Epithelial cell of esophagus (primary cell): ENCODE results near the gene CTDP1.

Experiments used
- DNase-seq: peaks from one replicate; pipeline ENCODE4 v3.0.0; 2010; ENCODE audit warnings: low read depth
- H3K4me3 ChIP-seq: 2 replicates; pipeline ENCODE4 v1.5.1; 2011; ENCODE audit warnings: mild to moderate bottlenecking, low read length, control low read depth
- CTCF ChIP-seq: IDR thresholded peaks from 2 replicates; pipeline ENCODE4 v1.5.1; 2011; ENCODE audit warnings: low read depth, mild to moderate bottlenecking, low read length, control low read depth, inconsistent platforms; ENCODE audit not compliant: insufficient read depth; ENCODE audit errors: missing control alignments

CTDP1 gene

DNA sequence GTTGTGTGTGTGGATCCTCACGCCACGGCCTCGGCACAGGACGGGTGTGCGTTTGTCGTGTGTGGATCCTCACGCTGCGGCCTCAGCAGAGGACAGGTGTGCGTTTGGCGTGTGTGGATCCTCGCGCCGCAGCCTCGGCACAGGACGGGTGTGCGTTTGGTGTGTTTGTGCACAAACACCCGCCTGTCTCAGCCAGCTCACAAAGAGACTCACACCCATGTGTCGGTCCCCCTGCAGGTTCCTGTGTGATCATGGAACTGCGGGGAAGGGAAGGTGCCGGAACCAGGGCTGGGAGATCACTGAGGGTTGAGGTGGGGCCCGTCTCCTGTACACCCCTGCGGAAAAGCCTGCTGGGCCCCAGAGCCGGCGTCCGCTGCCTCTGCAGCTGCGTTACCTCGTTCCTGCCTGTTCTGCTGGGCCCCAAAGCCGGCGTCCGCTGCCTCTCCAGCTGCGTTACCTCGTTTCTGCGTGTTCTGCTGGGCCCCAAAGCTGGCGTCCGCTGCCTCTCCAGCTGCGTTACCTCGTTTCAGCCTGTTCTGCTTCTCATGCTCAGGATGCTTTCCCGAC, 53.6 kb downstream of the CTDP1 start:
- no peak for TF ChIP-seq CTCF
- no peak overlapping the region for H3K4me3 ChIP-seq
- no peak for DNase-seq

GRCh38 chr18:79733986-79734770, 54.6 kb downstream of the CTDP1 start:
- DNase-seq: no peak
- H3K4me3 ChIP-seq: no peak overlapping the region
- TF ChIP-seq CTCF: no peak

DNA sequence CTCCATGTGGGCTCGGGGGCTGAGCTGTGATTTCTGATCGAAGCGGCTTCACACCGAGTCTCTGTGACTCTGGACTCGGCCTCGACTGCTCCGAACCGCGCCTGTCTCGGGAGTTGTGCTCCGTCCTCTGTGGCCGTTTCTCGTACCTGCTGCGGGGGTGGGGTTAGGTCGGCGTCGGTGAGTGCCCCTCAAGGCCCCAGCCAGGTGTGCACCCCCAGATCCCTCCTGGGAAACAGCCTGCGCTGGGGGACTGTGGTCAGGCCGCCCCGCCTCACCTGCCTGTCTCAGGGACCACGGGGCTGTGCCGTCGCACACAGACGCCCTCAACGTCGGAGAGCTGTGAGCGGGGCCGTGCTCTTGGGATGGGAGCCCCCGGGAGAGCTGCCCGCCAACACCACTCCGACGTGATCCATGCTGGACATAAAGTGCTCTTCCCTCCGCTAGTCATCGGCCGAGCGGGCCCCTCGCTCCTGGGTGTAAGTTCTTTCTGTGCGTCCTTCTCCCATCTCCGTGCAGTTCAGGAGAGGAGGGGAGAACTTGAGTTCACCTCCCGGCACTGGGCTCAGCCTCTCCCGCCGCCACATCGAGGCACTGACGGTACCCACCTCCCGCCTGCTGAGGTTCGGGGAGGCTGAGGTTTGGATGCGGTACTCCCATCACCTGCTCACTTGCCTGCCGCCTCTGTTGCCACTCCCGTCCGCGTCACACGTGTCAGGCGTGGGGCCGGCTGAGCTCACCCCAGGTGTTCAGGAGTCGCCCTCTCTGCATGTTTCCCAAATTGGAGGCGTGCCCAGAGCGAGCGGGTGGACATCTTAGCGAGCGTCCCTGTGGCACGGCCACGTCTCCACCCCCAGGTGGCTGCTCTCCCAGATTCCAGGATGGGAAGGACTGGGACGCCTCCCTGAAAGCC, 55.7 kb downstream of the CTDP1 start:
- DNase-seq: no peak

DNA sequence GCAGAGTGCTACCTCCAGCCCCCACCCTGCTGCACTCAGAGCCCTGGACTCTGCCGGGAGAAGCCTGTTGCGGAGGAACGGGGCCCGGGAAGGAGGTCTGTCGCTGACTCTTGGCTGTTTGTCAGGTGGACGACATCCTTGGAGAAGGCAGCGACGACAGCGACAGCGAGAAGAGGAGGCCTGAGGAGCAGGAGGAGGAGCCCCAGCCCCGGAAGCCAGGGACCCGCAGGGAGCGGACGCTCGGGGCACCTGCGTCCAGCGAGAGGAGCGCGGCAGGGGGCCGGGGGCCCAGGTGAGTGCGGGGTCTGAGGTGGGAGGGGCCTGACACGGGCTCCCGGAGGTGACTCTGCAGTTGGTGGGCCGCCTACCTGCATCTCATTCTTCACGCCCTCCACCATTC, 56.6 kb downstream of the CTDP1 start:
- H3K4me3 ChIP-seq: no peak overlapping the region
- no peak for TF ChIP-seq CTCF
- DNase-seq: no peak

More for the DNA sequence above, 55.7 kb downstream of the CTDP1 start:
- H3K4me3 ChIP-seq: no peak overlapping the region
- TF ChIP-seq CTCF: no peak

DNA sequence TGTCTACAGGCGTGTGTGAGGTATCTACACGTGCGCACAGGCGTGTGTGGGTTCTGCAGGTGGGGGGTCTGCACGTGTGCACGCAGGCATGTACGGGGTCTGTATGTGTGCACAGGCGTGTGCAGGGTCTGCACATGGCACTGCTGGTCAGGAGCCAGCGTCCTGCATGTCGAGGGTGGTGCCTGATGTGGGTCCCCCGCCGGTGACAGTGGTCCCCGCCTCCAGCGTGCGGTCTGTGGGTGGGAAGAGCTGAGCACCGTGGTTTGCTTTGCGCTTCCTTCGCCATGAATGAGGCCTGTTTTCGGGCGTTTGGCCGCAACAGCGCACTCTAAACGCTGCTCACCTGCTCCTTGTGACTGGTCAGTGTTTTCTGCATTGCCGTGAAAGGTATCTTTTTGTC, 57.2 kb downstream of the CTDP1 start:
- no peak for TF ChIP-seq CTCF
- H3K4me3 ChIP-seq: no peak overlapping the region
- DNase-seq: no peak

DNA sequence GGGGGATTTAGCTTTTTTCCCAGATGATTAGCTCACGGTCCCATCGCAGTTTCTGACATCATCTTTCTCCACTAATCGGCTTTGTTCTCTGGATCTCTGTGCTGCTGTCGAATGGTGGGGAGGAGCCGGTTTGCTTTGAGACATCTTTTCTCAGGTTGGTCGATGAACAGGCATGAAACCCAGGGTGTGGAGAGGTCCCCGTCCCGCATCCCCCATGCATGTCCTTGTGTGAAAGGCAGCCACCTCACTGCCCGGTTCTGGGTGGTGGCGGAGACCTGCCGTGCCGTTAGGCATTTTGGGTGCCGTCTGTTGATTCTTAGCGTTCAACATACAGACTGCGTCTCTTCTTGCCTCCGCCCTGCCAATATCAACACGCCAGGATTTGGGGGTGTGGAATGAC, 57.8 kb downstream of the CTDP1 start:
- TF ChIP-seq CTCF: no peak
- no peak overlapping the region for H3K4me3 ChIP-seq
- no peak for DNase-seq
